IMR-90 (cell line): ENCODE measurements around the gene CENPX. TPM values are rescaled to one million over a fixed set of nuclear protein-coding genes. Genes with fewer than 3 reads are reported as not detected.

Experiments
- ATAC-seq: fragments of 200-7000 bp; cut with Tn5 transposase; 2 replicates; pipeline ENCODE4 v1.9.1; 2020; ENCODE audit warnings: low read depth, mild to moderate bottlenecking, moderate library complexity
- BruUV-seq: library from RNA; stranded (reverse); fragments of 400-500 nt; replicated peaks from 2 replicates; lab custom pipeline; 2021; lab: Mats Ljungman, UMichigan
- CTCF ChIA-PET: fragments of 300-600 bp; formaldehyde crosslinking; extraction: SDS; loops from one replicate; lab custom pipeline; 2021; ENCODE audit warnings: antibody characterized with exemption; lab: Yijun Ruan, JAX
- POLR2A ChIA-PET: fragments of 300-600 bp; sonication (Branson Sonifier 250); formaldehyde crosslinking; loops from one replicate; lab custom pipeline; 2022; ENCODE audit warnings: antibody characterized with exemption; ENCODE audit not compliant: unreplicated experiment; lab: Charles Lee
- DNase-seq: peaks from one replicate; pipeline ENCODE4 v3.0.0; 2013
- H2AFZ ChIP-seq: replicated peaks from 2 replicates; pipeline ENCODE3; 2013; ENCODE audit warnings: low read length, mild to moderate bottlenecking; ENCODE audit not compliant: poor library complexity
- H2AK5ac ChIP-seq: 2 replicates; pipeline ENCODE4 v1.6.1; 2013; ENCODE audit warnings: low read depth, low read length, inconsistent platforms
- H2AK9ac ChIP-seq: replicated peaks from 2 replicates; pipeline ENCODE3; 2013; ENCODE audit warnings: mild to moderate bottlenecking, low read depth, low read length, moderate library complexity; ENCODE audit not compliant: poor library complexity
- H2BK120ac ChIP-seq: 2 replicates; pipeline ENCODE4 v1.6.1; 2013; ENCODE audit warnings: low read depth, low read length, inconsistent platforms
- H2BK15ac ChIP-seq: 3 replicates; pipeline ENCODE4 v1.6.1; 2013; ENCODE audit warnings: low read depth, low read length, inconsistent platforms
- H2BK20ac ChIP-seq: 2 replicates; pipeline ENCODE4 v1.6.1; 2013; ENCODE audit warnings: low read depth, mild to moderate bottlenecking, inconsistent platforms, low read length, moderate library complexity
- H2BK5ac ChIP-seq: 2 replicates; pipeline ENCODE4 v1.6.1; 2013; ENCODE audit warnings: mild to moderate bottlenecking, low read depth, low read length, inconsistent platforms; ENCODE audit not compliant: poor library complexity, severe bottlenecking
- H3K14ac ChIP-seq: replicated peaks from 2 replicates; pipeline ENCODE4 v1.6.1; 2013; ENCODE audit warnings: low read depth, low read length, inconsistent platforms
- H3K18ac ChIP-seq: 2 replicates; pipeline ENCODE4 v1.6.1; 2013; ENCODE audit warnings: low read depth, low read length, control low read depth
- H3K23ac ChIP-seq: 2 replicates; pipeline ENCODE4 v1.6.1; 2013; ENCODE audit warnings: low read depth, low read length, inconsistent platforms
- H3K27ac ChIP-seq: 2 replicates; pipeline ENCODE4 v1.5.1; 2013; ENCODE audit warnings: mild to moderate bottlenecking, control low read depth, low read length; ENCODE audit not compliant: insufficient read depth
- H3K27me3 ChIP-seq: 2 replicates; pipeline ENCODE4 v1.6.1; 2013; ENCODE audit warnings: low read length; ENCODE audit not compliant: control insufficient read depth, insufficient read depth
- H3K36me3 ChIP-seq: 2 replicates; pipeline ENCODE4 v1.6.1; 2013; ENCODE audit warnings: low read length, mixed read lengths; ENCODE audit not compliant: control insufficient read depth, insufficient read depth
- H3K4ac ChIP-seq: 2 replicates; pipeline ENCODE4 v1.6.1; 2013; ENCODE audit warnings: low read depth, low read length, inconsistent platforms
- H3K4me1 ChIP-seq: 2 replicates; pipeline ENCODE4 v1.6.1; 2013; ENCODE audit warnings: low read length, mixed read lengths; ENCODE audit not compliant: control insufficient read depth, insufficient read depth
- H3K4me2 ChIP-seq: 2 replicates; pipeline ENCODE4 v1.6.1; 2013; ENCODE audit warnings: low read depth, mild to moderate bottlenecking, control low read depth, low read length, moderate library complexity
- H3K4me3 ChIP-seq: 2 replicates; pipeline ENCODE4 v1.5.1; 2013; ENCODE audit warnings: low read depth, mild to moderate bottlenecking, control low read depth, low read length, moderate library complexity; ENCODE audit not compliant: insufficient read depth
- H3K56ac ChIP-seq: 2 replicates; pipeline ENCODE4 v1.6.1; 2013; ENCODE audit warnings: low read length, inconsistent platforms; ENCODE audit not compliant: insufficient read depth; ENCODE audit errors: extremely low read depth
- H3K79me1 ChIP-seq, 2 experiments: 2 replicates each; pipeline ENCODE4 v1.6.1; 2013; ENCODE audit warnings: low read length in 2 of 2, inconsistent platforms in 1 of 2, low read depth in 1 of 2
- H3K9ac ChIP-seq: 2 replicates; pipeline ENCODE4 v1.6.1; 2013; ENCODE audit warnings: low read depth, low read length, control low read depth
- H3K9me1 ChIP-seq: 2 replicates; pipeline ENCODE4 v1.6.1; 2013; ENCODE audit warnings: low read length, inconsistent platforms; ENCODE audit not compliant: insufficient read depth
- H3K9me3 ChIP-seq: 2 replicates; pipeline ENCODE4 v1.6.1; 2013; ENCODE audit warnings: low read length; ENCODE audit not compliant: control insufficient read depth, insufficient read depth
- H4K20me1 ChIP-seq: 2 replicates; pipeline ENCODE4 v1.6.1; 2013; ENCODE audit warnings: low read length, inconsistent platforms; ENCODE audit not compliant: insufficient read depth
- H4K5ac ChIP-seq: 2 replicates; pipeline ENCODE4 v1.6.1; 2013; ENCODE audit warnings: mild to moderate bottlenecking, low read depth, low read length, control low read depth
- H4K8ac ChIP-seq, 2 experiments: 2 replicates each; pipeline ENCODE4 v1.6.1; 2013; ENCODE audit warnings: low read depth in 2 of 2, low read length in 2 of 2, control low read depth in 1 of 2, inconsistent platforms in 1 of 2
- H4K91ac ChIP-seq: 2 replicates; pipeline ENCODE4 v1.6.1; 2013; ENCODE audit warnings: low read depth, low read length, inconsistent platforms; ENCODE audit not compliant: insufficient read depth
- CEBPB ChIP-seq: IDR thresholded peaks from 2 replicates; pipeline ENCODE4 v1.6.1; 2012; ENCODE audit warnings: low read depth, low read length, improper control_type of control experiment
- ELK1 ChIP-seq: fragments of 150-350 bp; IDR thresholded peaks from 2 replicates; pipeline ENCODE4 v1.6.1; 2016; ENCODE audit warnings: low read depth, mild to moderate bottlenecking, low read length, moderate library complexity, borderline replicate concordance
- MAFK ChIP-seq: IDR thresholded peaks from 2 replicates; pipeline ENCODE4 v1.6.1; 2012; ENCODE audit warnings: low read depth, low read length, improper control_type of control experiment
- MAZ ChIP-seq: IDR thresholded peaks from 2 replicates; pipeline ENCODE4 v1.6.1; 2012; ENCODE audit warnings: low read depth, mild to moderate bottlenecking, low read length, improper control_type of control experiment, moderate library complexity, borderline replicate concordance
- USF2 ChIP-seq: fragments of 150-350 bp; IDR thresholded peaks from 2 replicates; pipeline ENCODE4 v1.6.1; 2017; ENCODE audit warnings: mild to moderate bottlenecking, antibody characterized with exemption, low read length, low read depth
- WGBS, 2 experiments: methylation state at CpG; one replicate each; pipeline versions ENCODE4 v1.1.5 to v1.1.7; 2013; ENCODE audit warnings: missing lambda C conversion rate in 2 of 2; ENCODE audit not compliant: insufficient read length in 1 of 2; ENCODE audit errors: extremely low coverage in 2 of 2; 5-methylcytosine and 5-hydroxymethylcytosine counted together
- dilution Hi-C: fragments of 300-500 bp; cut with HindIII; formaldehyde crosslinking; loops from one replicate; pipeline ENCODE4 v1.14.3; 2018; ENCODE audit warnings: low sequenced_read_pairs; ENCODE audit not compliant: unreplicated experiment
- in situ Hi-C: fragments of 300-500 bp; cut with MboI; formaldehyde crosslinking; loops from 3 replicates; pipeline ENCODE4 v1.14.3; 2019; ENCODE audit warnings: low sequenced_read_pairs, inconsistent platforms, mixed read lengths
- intact Hi-C: fragments of 100-400 bp; cut with micrococcal nuclease; formaldehyde crosslinking; loops from 2 replicates; pipeline ENCODE4 v1.10.0; 2022
- polyA plus RNA-seq, 3 experiments: library from polyadenylated mRNA; depleted of rRNA; stranded (reverse); fragments of >200 nt; gene quantifications; 2 replicates each; pipeline ENCODE4 v1.2.3, GENCODE V29; 2012; ENCODE audit warnings: low replicate concordance in 1 of 3
- total RNA-seq: library from RNA; depleted of rRNA; stranded (reverse); fragments of >200 nt; gene quantifications from 2 replicates; pipeline ENCODE4 v1.2.3, GENCODE V29; 2012

CENPX gene
- total and polyA plus RNA-seq, 2 of the 4 experiments (the other 2 are of a cell fraction) = 44.8 to 86.8 TPM

GRCh38 chr17:81968850-81969812 lies 53.5 kb downstream of the CENPX start:
- Histone ChIP-seq H2BK20ac (no peak overlapping the region), H2BK5ac (no peak overlapping the region), H3K79me1 (no peaks in the 10 kb centered on the region), H4K20me1 (no peaks in the 10 kb centered on the region), H3K4me2 (no peak overlapping the region), H3K27ac (no peak overlapping the region), H2AFZ (peak overlapping the region; percentile 75), H2BK15ac (no peak overlapping the region), H4K8ac (no peak overlapping the region), H3K4ac (no peak overlapping the region), H4K5ac (no peak overlapping the region), H3K56ac (no peak overlapping the region), H3K14ac (no peak overlapping the region), H3K9me3 (peaks cover 3% of the 10 kb centered on the region), H3K27me3 (no peaks in the 10 kb centered on the region; the same call in none of the 2 replicates), H3K18ac (no peak overlapping the region), H2AK5ac (no peak overlapping the region), H3K9me1 (no peaks in the 10 kb centered on the region; the same call in 1 of the 2 replicates), H4K91ac (no peak overlapping the region), H3K4me3 (no peak overlapping the region), H3K23ac (no peak overlapping the region), H3K36me3 (no peaks in the 10 kb centered on the region), H3K4me1 (peaks cover 9% of the 10 kb centered on the region; the same call in 1 of the 2 replicates), H2BK120ac (no peak overlapping the region), H3K9ac (no peak overlapping the region), H2AK9ac (no peak overlapping the region)
- in situ Hi-C loops = loop anchor here (5.0 kb wide), 1 partner anchor 48 kb away; no protein-coding TSS in a partner anchor
- DNase-seq (no peak), ATAC-seq (no peak)
- TF ChIP-seq ELK1 (no peak), MAFK (no peak), MAZ (no peak), CEBPB (no peak), USF2 (no peak)
- BruUV-seq = no TSS peak
- dilution Hi-C loops = no loop called here
- intact Hi-C loops = loop anchor here (10.0 kb wide), 1 partner anchor 186 kb away; no protein-coding TSS in a partner anchor
- ChIA-PET POLR2A (no interaction called here), CTCF (interaction anchor here (1.6 kb wide), 1 partner anchor 10 kb away, joined by 7 read pairs; no protein-coding TSS in a partner anchor)
- WGBS, 2 experiments = 80% methylated on average over 2 of the region's 12 CpGs; no CpG with 5 or more reads in 1 of the 2 experiments
